NCI-H524 treated with DMSO at 0.1 percent for 48 hours (cell line): ENCODE measurements around the gene LUC7L3.
"Not testable (repeated sequence)": the region's sequence is repeated elsewhere in the genome, so short reads cannot be mapped to it uniquely, and the experiment has no call there.

ENCODE experiments used
- DNase-seq: peaks from one replicate; lab custom pipeline; 2025; lab: John Stamatoyannopoulos, UW

The LUC7L3 gene

GRCh38 chr17:50719144-50719923 is at the start of gene LUC7L3:
TSS of gene LUC7L3 (plus strand) at chr17:50719603. CDS start at chr17:50719733, 130 bp downstream.
- peak; percentile 85 for DNase-seq

GRCh38 chr17:50672071-50672470 is 47.3 kb upstream of the LUC7L3 start:
- no peak for DNase-seq

- no peak for DNase-seq
Measured at GRCh38 chr17:50672831-50673551, 46.4 kb upstream of the LUC7L3 start.

GRCh38 chr17:50675190-50675589 is 44.2 kb upstream of the LUC7L3 start:
- DNase-seq, result no peak

- peak; percentile 20 for DNase-seq
Measured at GRCh38 chr17:50675627-50676026, 43.8 kb upstream of the LUC7L3 start.

GRCh38 chr17:50676065-50676975 is 43.1 kb upstream of the LUC7L3 start:
- no peak for DNase-seq

GRCh38 chr17:50677851-50678375 is 41.5 kb upstream of the LUC7L3 start:
- DNase-seq, result no peak

- no peak for DNase-seq
Measured at GRCh38 chr17:50679008-50679544, 40.3 kb upstream of the LUC7L3 start.

GRCh38 chr17:50680126-50680525 is 39.3 kb upstream of the LUC7L3 start:
- no peak for DNase-seq

- DNase-seq, result not testable (repeated sequence)
Measured at GRCh38 chr17:50680543-50681262, 38.7 kb upstream of the LUC7L3 start.

- no peak for DNase-seq
Measured at GRCh38 chr17:50681263-50682200, 37.9 kb upstream of the LUC7L3 start.

GRCh38 chr17:50682441-50682840 is 37.0 kb upstream of the LUC7L3 start:
- no peak for DNase-seq

- DNase-seq, result no peak
Measured at GRCh38 chr17:50682938-50683337, 36.5 kb upstream of the LUC7L3 start.

- no peak for DNase-seq
Measured at GRCh38 chr17:50683434-50684287, 35.7 kb upstream of the LUC7L3 start.

- no peak for DNase-seq
Measured at GRCh38 chr17:50684288-50684611, 35.2 kb upstream of the LUC7L3 start.

GRCh38 chr17:50684612-50685333 is 34.6 kb upstream of the LUC7L3 start:
- DNase-seq, result no peak

- DNase-seq, result no peak
Measured at GRCh38 chr17:50685334-50685665, 34.1 kb upstream of the LUC7L3 start.

GRCh38 chr17:50685691-50686493 is 33.5 kb upstream of the LUC7L3 start:
- DNase-seq, result no peak
